Islet of Langerhans (tissue), 1 donor: ENCODE results near the gene GULP1.
"Not testable (repeated sequence)": the region's sequence is repeated elsewhere in the genome, so short reads cannot be mapped to it uniquely, and the experiment has no call there.

Experiments
- FAIRE-seq: peaks from one replicate; lab custom pipeline; 2011; peaks lifted over from hg19 to GRCh38; lab: Jason Lieb, UNC

GULP1 gene

GRCh38 chr2:188559455-188559854 lies 267.8 kb downstream of the GULP1 start:
- FAIRE-seq: not testable (repeated sequence)

GRCh38 chr2:188561473-188561979 lies 269.9 kb downstream of the GULP1 start:
- FAIRE-seq: no peak

DNA sequence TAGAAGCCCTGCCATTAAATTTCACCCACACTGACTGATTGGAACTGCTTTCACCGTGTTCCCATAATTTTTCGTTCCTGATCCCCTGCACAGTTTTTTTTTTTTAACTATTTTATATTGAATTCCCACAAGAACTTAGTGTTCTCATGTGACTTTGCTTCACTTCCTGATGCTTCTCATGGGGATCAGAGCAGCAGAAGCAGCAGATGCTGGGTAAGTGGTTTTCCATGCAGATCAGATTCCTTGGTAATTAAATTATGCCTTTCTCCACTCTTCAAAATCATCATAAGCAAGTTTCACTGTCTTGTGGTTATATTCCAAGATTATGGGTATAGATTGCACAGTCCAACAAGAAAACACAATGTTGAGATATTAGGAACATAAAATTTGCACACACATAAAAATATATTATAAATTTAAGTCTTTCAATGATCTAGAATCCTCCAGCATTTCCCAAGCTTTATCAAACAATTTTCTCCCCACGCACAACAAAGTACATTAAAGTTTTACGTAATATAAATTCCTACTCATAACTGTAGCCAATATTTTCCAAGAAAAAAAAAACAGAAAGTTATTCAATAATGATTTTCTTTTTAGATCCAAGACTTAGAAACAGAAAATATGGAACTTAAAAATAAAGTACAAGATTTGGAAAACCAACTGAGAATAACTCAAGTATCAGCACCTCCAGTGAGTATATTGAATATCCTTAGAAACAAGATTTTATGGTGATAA lies 277.9 kb downstream of the GULP1 start:
- FAIRE-seq: no peak

- FAIRE-seq: no peak
Measured at GRCh38 chr2:188570370-188570769, 278.7 kb downstream of the GULP1 start.

DNA sequence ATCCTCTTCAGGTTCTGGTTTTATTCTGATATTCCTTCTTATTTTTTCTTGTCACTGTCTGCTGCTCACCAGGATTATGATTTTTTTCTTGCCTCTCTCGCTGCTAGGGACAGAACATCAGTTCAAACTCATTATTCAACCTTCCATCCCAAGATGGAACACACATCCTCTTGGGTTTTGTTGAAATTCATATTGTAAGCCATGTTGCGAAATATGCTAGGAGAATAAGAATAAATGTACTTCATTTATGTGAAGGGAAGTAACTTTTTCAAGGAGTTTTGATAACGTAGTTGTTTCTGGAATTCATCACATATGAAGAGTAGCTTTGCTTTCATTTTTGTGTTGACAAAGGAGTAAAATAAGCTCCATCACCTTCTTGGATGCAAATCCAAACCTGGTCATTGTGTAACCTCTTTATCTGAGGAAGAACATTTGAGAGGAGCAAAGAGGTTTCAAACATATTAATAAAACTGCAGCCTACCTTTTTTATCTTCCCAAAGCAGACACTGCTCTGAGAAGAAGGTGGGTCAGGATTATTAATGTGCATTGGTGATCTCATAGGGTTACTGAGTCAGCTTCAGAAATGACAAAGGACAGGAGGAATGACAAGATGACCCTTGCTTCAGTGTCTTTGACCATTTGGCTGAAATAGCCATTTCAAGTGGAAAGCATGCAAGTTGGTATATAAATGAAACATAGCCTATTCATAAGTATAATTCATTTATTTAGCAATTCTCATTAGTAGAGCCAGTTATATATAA lies 280.0 kb downstream of the GULP1 start:
- no peak for FAIRE-seq

- FAIRE-seq: no peak
Measured at GRCh38 chr2:188572592-188572991, 280.9 kb downstream of the GULP1 start.

DNA sequence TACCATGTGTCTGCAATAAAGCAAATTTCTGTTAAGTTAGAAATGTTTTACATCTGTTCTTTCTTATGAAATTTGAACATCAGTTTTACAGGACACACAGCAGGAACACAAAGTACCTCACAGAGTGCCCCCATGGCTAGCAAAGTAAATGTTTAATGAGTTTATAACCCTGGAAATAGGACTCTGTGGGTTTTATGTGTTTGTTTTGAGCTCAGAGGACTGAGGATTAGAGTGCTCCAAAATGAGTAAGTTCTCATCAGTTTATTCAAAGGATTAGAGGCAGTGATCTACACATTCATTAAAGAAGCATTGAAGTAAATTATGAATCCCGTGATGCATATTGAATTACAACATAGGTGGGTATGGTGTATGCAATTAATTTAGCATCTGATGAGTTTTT lies 281.8 kb downstream of the GULP1 start:
- no peak for FAIRE-seq

- no peak for FAIRE-seq
Measured at GRCh38 chr2:188576006-188576405, 284.3 kb downstream of the GULP1 start.

DNA sequence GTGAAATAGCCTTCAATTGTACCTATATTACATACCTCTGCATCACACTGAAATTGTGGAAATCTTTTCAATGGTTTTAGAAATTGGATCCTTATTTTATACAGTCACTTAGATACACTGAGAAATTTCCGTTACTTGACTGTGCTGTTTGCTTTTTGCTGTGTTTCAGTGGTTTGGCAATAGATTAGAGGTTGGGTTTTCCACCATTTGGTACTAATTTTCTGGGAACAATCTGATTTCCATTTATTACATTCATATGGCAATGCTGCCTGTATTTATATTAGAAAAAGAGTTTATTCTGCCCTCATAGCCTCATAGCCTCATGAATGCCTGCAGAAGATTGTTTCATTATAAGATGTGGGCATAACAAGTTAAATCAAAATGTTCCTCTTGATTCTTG lies 285.0 kb downstream of the GULP1 start:
- FAIRE-seq: no peak

- FAIRE-seq: no peak
Measured at GRCh38 chr2:188577231-188577630, 285.6 kb downstream of the GULP1 start.

GRCh38 chr2:188580738-188581137 lies 289.1 kb downstream of the GULP1 start:
- no peak for FAIRE-seq

DNA sequence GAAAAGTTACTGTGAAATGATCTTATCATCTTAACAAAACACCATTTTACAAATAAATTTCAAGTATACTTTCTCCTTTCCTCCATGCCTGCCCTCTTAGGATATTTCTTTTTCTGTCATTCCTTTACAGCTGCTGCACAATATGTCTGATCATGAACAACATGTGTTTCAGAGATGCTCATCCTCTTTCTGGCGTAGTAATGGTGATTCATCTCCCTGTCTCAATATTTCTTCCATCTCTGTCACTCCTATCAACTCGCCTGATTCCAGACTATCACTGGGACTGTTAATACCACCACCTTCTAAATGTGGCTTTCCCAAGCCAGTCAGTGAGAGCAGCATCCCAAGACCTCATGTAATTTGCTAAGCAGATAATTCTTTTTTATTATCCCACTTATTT lies 290.5 kb downstream of the GULP1 start:
- FAIRE-seq: no peak

DNA sequence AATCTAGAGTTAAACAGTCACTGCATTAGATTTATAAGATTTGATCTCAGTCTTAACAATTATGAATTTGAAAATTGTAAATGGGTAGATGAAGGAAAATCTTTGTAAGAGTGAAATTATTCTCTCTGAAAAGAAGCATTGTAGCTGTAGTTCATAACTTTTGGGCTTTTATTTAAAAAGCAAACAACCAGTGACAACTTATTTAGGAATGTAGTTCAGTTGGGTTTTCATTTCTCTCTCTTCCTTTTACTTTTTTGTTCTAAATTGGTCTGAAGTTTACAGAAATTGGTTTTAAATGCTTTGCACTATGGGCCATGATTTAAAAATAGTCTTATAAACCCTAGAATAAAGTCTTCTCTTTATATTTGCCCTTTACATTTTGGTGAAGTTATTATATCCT lies 296.6 kb downstream of the GULP1 start:
- no peak for FAIRE-seq

GRCh38 chr2:188596054-188596453 lies 304.4 kb downstream of the GULP1 start:
- FAIRE-seq: peak; percentile 100

GRCh38 chr2:188598551-188598950 lies 306.9 kb downstream of the GULP1 start:
- FAIRE-seq: peak; percentile 94

DNA sequence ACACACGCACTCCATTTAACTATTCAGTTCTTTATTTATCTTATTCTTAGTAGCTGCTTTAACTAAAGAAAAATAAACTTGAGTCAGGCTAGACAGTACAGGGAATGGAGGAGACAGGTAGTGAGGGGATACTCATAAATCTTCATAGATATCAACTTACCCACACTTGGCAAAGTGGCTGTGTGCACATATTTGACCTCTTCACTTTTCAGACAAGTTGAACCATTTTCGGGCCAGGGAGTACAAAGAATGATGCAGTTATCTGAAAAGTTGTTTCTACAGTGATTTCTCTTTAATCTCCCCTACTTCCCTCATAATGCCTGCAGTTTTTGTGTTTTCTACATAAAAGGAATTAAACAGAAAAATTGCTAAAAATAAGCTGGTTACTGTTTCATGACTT lies 307.5 kb downstream of the GULP1 start:
- no peak for FAIRE-seq

DNA sequence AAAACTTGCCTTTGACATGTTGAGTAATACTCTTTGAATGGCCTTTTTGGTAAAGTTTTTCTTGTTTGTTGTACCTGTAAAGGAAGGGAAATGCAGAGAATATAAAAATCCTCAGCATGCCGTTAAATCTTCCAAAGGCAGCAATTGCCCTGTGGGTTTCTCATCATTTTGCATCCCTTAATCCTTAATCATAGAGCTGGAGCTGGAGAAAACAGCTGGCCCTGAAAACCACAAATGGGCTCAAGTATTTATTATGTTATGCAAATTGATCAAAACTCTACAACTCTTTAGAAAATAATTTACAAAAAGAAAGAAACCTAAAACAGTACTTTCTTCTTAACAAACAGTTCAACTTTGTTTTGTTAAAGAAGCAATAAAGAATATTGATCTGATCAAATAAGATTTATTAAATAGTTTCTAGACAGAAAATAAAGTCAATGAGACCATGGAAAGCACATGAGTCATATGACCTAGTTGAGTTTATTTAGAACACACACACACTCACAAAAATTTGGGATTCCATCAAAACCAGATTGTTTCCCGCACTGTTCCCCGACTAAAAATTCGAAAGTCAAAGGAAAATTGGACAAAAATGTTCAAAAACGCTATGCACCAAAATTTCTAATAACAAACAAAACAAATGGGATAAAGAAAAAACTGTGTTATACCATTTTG lies 309.0 kb downstream of the GULP1 start:
- peak; percentile 41 for FAIRE-seq

DNA sequence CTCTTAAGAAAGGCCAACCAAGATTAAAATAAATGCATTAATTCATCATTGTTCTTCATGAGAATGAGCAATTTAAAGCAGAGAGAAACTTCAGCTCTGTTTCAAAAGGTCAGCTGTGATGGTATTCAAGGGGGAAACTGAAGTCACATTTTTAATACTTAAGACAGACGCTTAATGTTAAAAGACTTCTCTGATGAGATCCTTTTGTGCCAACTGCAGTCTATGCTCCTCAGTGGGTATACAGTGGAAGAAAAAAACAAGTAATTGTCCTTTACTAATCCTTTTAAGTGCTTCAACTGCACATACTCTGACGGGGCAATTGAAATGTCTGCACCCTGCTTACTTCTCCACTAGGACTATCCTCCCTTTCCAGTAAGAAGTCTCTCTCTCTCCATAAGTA lies 309.7 kb downstream of the GULP1 start:
- FAIRE-seq: no peak

DNA sequence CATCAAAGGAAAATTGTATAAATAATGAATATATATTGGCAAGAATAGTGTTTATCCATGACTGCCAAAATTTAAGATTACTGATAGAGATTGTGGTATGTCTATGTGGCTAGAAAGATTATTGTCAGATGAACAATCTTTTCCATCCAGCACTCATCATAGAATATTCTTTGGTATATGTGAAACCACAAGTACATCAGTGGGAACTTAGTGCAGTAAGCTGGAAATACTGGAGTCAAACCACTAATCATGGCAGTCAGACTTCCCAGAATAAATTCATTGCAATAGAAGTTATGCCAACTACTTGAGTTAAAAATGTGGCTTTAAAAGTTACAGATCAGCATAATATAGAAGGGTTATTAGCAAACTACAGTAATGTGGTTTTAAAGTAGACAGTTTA lies 310.3 kb downstream of the GULP1 start:
- FAIRE-seq: peak; percentile 45

GRCh38 chr2:188604579-188604978 lies 312.9 kb downstream of the GULP1 start:
- no peak for FAIRE-seq

GRCh38 chr2:188605609-188606584 lies 314.2 kb downstream of the GULP1 start:
- FAIRE-seq: not testable (repeated sequence)

DNA sequence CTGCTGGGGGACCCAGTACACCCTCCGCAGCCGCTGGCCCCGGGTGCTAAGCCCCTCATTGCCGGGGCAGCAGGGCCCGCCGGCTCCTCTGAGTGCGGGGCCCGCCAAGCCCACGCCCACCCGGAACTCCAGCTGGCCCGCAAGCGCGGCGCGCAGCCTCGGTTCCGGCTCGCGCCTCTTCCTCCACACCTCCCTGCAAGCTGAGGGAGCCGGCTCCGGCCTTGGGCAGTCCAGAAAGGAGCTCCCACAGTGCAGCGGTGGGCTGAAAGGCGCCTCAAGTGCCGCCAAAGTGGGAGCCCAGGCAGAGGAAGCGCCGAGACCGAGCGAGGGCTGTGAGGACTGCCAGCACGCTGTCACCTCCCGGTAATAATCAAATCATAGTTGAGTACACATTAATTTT lies 314.9 kb downstream of the GULP1 start:
- not testable (repeated sequence) for FAIRE-seq
